HepG2 (cell line): ENCODE results near the gene CES2. TPM values are rescaled to one million over a fixed set of nuclear protein-coding genes. Genes with fewer than 3 reads are reported as not detected.

Experiments
- CEBPB ChIP-seq: IDR thresholded peaks from 2 replicates; pipeline ENCODE4 v1.6.1; 2011; ENCODE audit warnings: low read depth, low read length, improper control_type of control experiment, borderline replicate concordance
- ERF ChIP-seq: IDR thresholded peaks from 2 replicates; pipeline ENCODE4 v1.6.1; 2018; ENCODE audit warnings: missing biosample characterization, missing genetic modification reagents
- FOSL2 ChIP-seq: sonication (generic); formaldehyde crosslinking; IDR thresholded peaks from 2 replicates; pipeline ENCODE4 v1.4.0; 2020; ENCODE audit warnings: missing genetic modification reagents
- GPN1 ChIP-seq: sonication (generic); formaldehyde crosslinking; IDR thresholded peaks from 2 replicates; pipeline ENCODE4 v1.5.1; 2020; ENCODE audit warnings: missing genetic modification reagents, borderline replicate concordance
- HNRNPK ChIP-seq: fragments of 200-400 bp; formaldehyde crosslinking; IDR thresholded peaks from 2 replicates; pipeline ENCODE4 v1.6.1; 2018; ENCODE audit warnings: low read length, low read depth, moderate library complexity, mild to moderate bottlenecking; ENCODE audit not compliant: poor library complexity, severe bottlenecking
- KDM1A ChIP-seq: IDR thresholded peaks from 2 replicates; pipeline ENCODE4 v1.6.1; 2016; ENCODE audit warnings: missing compliant biosample characterization
- KDM5A ChIP-seq: fragments of 200-600 bp; sonication (generic); IDR thresholded peaks from 2 replicates; pipeline ENCODE4 v1.7.0; 2018; ENCODE audit warnings: antibody characterized with exemption, mild to moderate bottlenecking, low read length, borderline replicate concordance
- MEIS1 ChIP-seq: sonication (generic); formaldehyde crosslinking; IDR thresholded peaks from 2 replicates; pipeline ENCODE4 v1.9.0; 2021; ENCODE audit warnings: mild to moderate bottlenecking, missing genetic modification reagents, moderate library complexity, borderline replicate concordance
- POGZ ChIP-seq: sonication (generic); formaldehyde crosslinking; IDR thresholded peaks from 2 replicates; pipeline ENCODE4 v1.4.0; 2020; ENCODE audit warnings: mild to moderate bottlenecking, missing genetic modification reagents
- POLR2G ChIP-seq: fragments of 200-400 bp; formaldehyde crosslinking; IDR thresholded peaks from 2 replicates; pipeline ENCODE4 v1.6.1; 2018; ENCODE audit warnings: mild to moderate bottlenecking, low read depth, low read length, moderate library complexity
- PRMT3 ChIP-seq: sonication (generic); formaldehyde crosslinking; IDR thresholded peaks from 2 replicates; pipeline ENCODE4 v1.8.1; 2022; ENCODE audit warnings: low read depth, mild to moderate bottlenecking, moderate library complexity, missing genetic modification reagents, borderline replicate concordance
- SATB2 ChIP-seq: sonication (generic); formaldehyde crosslinking; IDR thresholded peaks from 2 replicates; pipeline ENCODE4 v1.5.0; 2020; ENCODE audit warnings: missing genetic modification reagents
- SMARCC2 ChIP-seq: fragments of 450-650 bp; IDR thresholded peaks from 2 replicates; pipeline ENCODE4 v1.6.1; 2017; ENCODE audit warnings: antibody characterized with exemption, mild to moderate bottlenecking
- SYNCRIP ChIP-seq: fragments of 200-400 bp; formaldehyde crosslinking; IDR thresholded peaks from 2 replicates; pipeline ENCODE4 v1.6.1; 2018; ENCODE audit warnings: mild to moderate bottlenecking, low read depth, low read length; ENCODE audit not compliant: insufficient read depth
- TCF12 ChIP-seq, 2 experiments: fragments of 450-650 bp in 1 of 2; sonication (generic) in 1 of 2; formaldehyde crosslinking in 1 of 2; IDR thresholded peaks; 2 replicates each; pipeline versions ENCODE4 v1.6.1 to v1.8.0; 2017 to 2022; ENCODE audit warnings: antibody characterized with exemption in 1 of 2, mild to moderate bottlenecking in 1 of 2, missing genetic modification reagents in 1 of 2, moderate library complexity in 1 of 2
- TCF7L2 ChIP-seq: IDR thresholded peaks from 2 replicates; pipeline ENCODE4 v1.6.1; 2011; ENCODE audit warnings: mild to moderate bottlenecking, low read depth, low read length, moderate library complexity
- ZBTB7A ChIP-seq: sonication (generic); formaldehyde crosslinking; IDR thresholded peaks from 2 replicates; pipeline ENCODE4 v1.8.0; 2022; ENCODE audit warnings: mild to moderate bottlenecking, missing genetic modification reagents
- ZFP90 ChIP-seq: sonication (generic); formaldehyde crosslinking; IDR thresholded peaks from 2 replicates; pipeline ENCODE4 v1.8.0; 2022; ENCODE audit warnings: missing genetic modification reagents, mild to moderate bottlenecking, inconsistent platforms, borderline replicate concordance
- ZFX ChIP-seq: sonication (generic); formaldehyde crosslinking; IDR thresholded peaks from 2 replicates; pipeline ENCODE4 v1.4.0; 2020; ENCODE audit warnings: mild to moderate bottlenecking, low read depth, missing genetic modification reagents, moderate library complexity
- ZNF230 ChIP-seq: sonication (generic); formaldehyde crosslinking; IDR thresholded peaks from 2 replicates; pipeline ENCODE4 v1.4.0; 2020; ENCODE audit warnings: mild to moderate bottlenecking, missing genetic modification reagents
- ZNF263 ChIP-seq: sonication (generic); formaldehyde crosslinking; IDR thresholded peaks from 2 replicates; pipeline ENCODE4 v1.4.0; 2020; ENCODE audit warnings: missing genetic modification reagents
- ZNF430 ChIP-seq: sonication (generic); formaldehyde crosslinking; IDR thresholded peaks from 2 replicates; pipeline ENCODE4 v1.9.0; 2021; ENCODE audit warnings: mild to moderate bottlenecking, missing genetic modification reagents
- ZNF567 ChIP-seq: sonication (generic); formaldehyde crosslinking; IDR thresholded peaks from 2 replicates; pipeline ENCODE4 v1.8.1; 2023; ENCODE audit warnings: mild to moderate bottlenecking, missing genetic modification reagents, borderline replicate concordance
- ZNF773 ChIP-seq: sonication (generic); formaldehyde crosslinking; IDR thresholded peaks from 2 replicates; pipeline ENCODE4 v1.4.0; 2020; ENCODE audit warnings: missing genetic modification reagents, borderline replicate concordance
- ZNF781 ChIP-seq: sonication (generic); formaldehyde crosslinking; IDR thresholded peaks from 2 replicates; pipeline ENCODE4 v1.5.1; 2020; ENCODE audit warnings: borderline replicate concordance, mild to moderate bottlenecking, missing genetic modification reagents; ENCODE audit errors: not compliant biosample characterization
- polyA plus RNA-seq, 8 experiments: library from polyadenylated mRNA; depleted of rRNA in 3 of 8; stranded (reverse) in 7 of 8; unstranded in 1 of 8; fragments of >200 nt; fragmentation: Illumina TruSeq in 4 of 8; extraction: Trizol in 4 of 8; gene quantifications; 2 replicates each; pipeline versions ENCODE4 v1.2.1 to v1.2.3, GENCODE V29; 2011 to 2016; ENCODE audit warnings: low read depth in 4 of 8, missing spikeins in 1 of 8, mixed read lengths in 1 of 8; ENCODE audit not compliant: insufficient read depth in 1 of 8
- total RNA-seq, 5 experiments: library from RNA; depleted of rRNA; stranded (reverse); fragments of >200 nt; fragmentation: Illumina TruSeq; extraction: Trizol; gene quantifications; 2 replicates each; pipeline ENCODE4 v1.2.3, GENCODE V29; 2016; ENCODE audit warnings: low read depth in 1 of 5
- TF ChIP-seq, protein P1 (sequence below): sonication (generic); formaldehyde crosslinking; IDR thresholded peaks from 2 replicates; pipeline ENCODE4 v1.4.0; 2020; ENCODE audit warnings: missing genetic modification reagents
- TF ChIP-seq, protein P2 (sequence below): IDR thresholded peaks from 2 replicates; pipeline ENCODE4 v1.6.1; 2016; ENCODE audit warnings: missing genetic modification reagents, missing compliant biosample characterization

The CES2 gene
- total and polyA plus RNA-seq, 2 of the 13 experiments (the other 11 are each of a cell fraction or from before 2014, with no cell fraction given) = 50.6 to 63.8 TPM

DNA sequence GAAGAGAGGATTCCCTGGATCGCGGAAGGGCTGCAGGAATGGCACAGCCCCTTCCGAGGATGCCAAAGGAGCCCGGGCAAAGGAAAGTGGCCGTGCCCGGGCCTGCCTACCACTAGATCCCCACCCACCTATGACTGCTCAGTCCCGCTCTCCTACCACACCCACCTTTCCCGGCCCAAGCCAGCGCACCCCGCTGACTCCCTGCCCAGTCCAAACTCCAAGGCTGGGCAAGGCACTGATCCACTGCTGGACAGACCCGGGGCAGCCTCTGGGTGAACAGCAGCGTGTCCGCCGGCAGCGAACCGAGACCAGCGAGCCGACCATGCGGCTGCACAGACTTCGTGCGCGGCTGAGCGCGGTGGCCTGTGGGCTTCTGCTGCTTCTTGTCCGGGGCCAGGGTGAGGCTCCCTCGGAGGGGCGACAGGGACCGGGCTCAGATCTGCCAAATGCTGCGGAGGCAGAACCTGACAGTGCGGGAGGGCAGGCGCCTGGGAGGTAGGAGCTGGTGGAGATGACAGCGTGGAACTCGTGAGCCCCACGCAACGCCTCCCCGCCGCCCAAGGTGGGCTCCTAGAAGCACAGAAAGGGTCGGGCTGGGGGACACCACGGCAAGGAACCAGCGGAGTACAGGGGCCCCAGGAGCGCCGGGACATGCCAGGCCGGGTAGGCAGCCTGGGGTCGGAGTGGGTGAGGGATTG lies at the start of gene CES2 (continued):
- TF ChIP-seq, protein P1, sequence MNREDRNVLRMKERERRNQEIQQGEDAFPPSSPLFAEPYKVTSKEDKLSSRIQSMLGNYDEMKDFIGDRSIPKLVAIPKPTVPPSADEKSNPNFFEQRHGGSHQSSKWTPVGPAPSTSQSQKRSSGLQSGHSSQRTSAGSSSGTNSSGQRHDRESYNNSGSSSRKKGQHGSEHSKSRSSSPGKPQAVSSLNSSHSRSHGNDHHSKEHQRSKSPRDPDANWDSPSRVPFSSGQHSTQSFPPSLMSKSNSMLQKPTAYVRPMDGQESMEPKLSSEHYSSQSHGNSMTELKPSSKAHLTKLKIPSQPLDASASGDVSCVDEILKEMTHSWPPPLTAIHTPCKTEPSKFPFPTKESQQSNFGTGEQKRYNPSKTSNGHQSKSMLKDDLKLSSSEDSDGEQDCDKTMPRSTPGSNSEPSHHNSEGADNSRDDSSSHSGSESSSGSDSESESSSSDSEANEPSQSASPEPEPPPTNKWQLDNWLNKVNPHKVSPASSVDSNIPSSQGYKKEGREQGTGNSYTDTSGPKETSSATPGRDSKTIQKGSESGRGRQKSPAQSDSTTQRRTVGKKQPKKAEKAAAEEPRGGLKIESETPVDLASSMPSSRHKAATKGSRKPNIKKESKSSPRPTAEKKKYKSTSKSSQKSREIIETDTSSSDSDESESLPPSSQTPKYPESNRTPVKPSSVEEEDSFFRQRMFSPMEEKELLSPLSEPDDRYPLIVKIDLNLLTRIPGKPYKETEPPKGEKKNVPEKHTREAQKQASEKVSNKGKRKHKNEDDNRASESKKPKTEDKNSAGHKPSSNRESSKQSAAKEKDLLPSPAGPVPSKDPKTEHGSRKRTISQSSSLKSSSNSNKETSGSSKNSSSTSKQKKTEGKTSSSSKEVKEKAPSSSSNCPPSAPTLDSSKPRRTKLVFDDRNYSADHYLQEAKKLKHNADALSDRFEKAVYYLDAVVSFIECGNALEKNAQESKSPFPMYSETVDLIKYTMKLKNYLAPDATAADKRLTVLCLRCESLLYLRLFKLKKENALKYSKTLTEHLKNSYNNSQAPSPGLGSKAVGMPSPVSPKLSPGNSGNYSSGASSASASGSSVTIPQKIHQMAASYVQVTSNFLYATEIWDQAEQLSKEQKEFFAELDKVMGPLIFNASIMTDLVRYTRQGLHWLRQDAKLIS (CRISPR knock-in tag) = no peak
- TF ChIP-seq FOSL2 = peak; percentile 38; the same call in 1 of the 2 replicates
- no peak; the same call in 1 of the 2 replicates for TF ChIP-seq PRMT3 (CRISPR knock-in tag)
- TF ChIP-seq ZFX (CRISPR knock-in tag) = peak; percentile 83; the same call in 1 of the 2 replicates
- peak; percentile 55; the same call in 1 of the 2 replicates for TF ChIP-seq ZNF230 (CRISPR knock-in tag)
- TF ChIP-seq ZBTB7A = peak; percentile 61
- no peak for TF ChIP-seq ZNF781 (CRISPR knock-in tag)
- TF ChIP-seq GPN1 = no peak
- no peak for TF ChIP-seq SYNCRIP
- no peak for TF ChIP-seq TCF12 (IDR thresholded peaks at IDR 0.05)
- no peak for TF ChIP-seq TCF12 (CRISPR knock-in tag; IDR thresholded peaks at IDR 0.05)
- TF ChIP-seq KDM5A = no peak
- peak; percentile 50; the same call in 1 of the 2 replicates for TF ChIP-seq ERF
- TF ChIP-seq, protein P2, sequence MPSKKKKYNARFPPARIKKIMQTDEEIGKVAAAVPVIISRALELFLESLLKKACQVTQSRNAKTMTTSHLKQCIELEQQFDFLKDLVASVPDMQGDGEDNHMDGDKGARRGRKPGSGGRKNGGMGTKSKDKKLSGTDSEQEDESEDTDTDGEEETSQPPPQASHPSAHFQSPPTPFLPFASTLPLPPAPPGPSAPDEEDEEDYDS (CRISPR knock-in tag) = peak; percentile 77
- 0 out of 2 replicates have a peak, but pooled peaks have one; percentile 30 for TF ChIP-seq POGZ (CRISPR knock-in tag)
- no peak for TF ChIP-seq SMARCC2
- TF ChIP-seq POLR2G = peak; percentile 90
- TF ChIP-seq HNRNPK = no peak
- TF ChIP-seq ZNF430 (CRISPR knock-in tag) = peak; percentile 90
- peak; percentile 96 for TF ChIP-seq ZFP90 (CRISPR knock-in tag)
- TF ChIP-seq KDM1A (CRISPR knock-in tag) = no peak
- no peak; the same call in 1 of the 2 replicates for TF ChIP-seq ZNF263 (CRISPR knock-in tag)
- no peak for TF ChIP-seq CEBPB
- TF ChIP-seq ZNF773 (CRISPR knock-in tag) = 0 out of 2 replicates have a peak, but pooled peaks have one; percentile 56
- TF ChIP-seq SATB2 (CRISPR knock-in tag) = 0 out of 2 replicates have a peak, but pooled peaks have one; percentile 54
- TF ChIP-seq TCF7L2 = no peak
- peak; percentile 53 for TF ChIP-seq MEIS1 (CRISPR knock-in tag)
- TF ChIP-seq ZNF567 (CRISPR knock-in tag) = peak; percentile 98
